Sigmoid colon (tissue), 4 donors: ENCODE results near the gene SLC44A5.

Source experiments
- CTCF ChIP-seq, 4 experiments: fragments of 450-650 bp in 3 of 4; fragments of 200-600 bp in 1 of 4; IDR thresholded peaks; one replicate each; pipeline ENCODE4 v1.5.1; 2016 to 2019; ENCODE audit warnings: antibody characterized with exemption in 4 of 4, mild to moderate bottlenecking in 3 of 4, moderate library complexity in 2 of 4
- EP300 ChIP-seq, 4 donors: sonication (generic); formaldehyde crosslinking; IDR thresholded peaks; one replicate each; pipeline ENCODE4 v1.6.1; 2017; ENCODE audit warnings: antibody characterized with exemption in 4 of 4
- POLR2A ChIP-seq, 2 donors: fragments of 450-650 bp; IDR thresholded peaks; one replicate each; pipeline ENCODE4 v1.6.1; 2016; ENCODE audit warnings: antibody characterized with exemption in 2 of 2, mild to moderate bottlenecking in 2 of 2, moderate library complexity in 2 of 2
- POLR2AphosphoS5 ChIP-seq, 4 donors: sonication (generic); formaldehyde crosslinking; IDR thresholded peaks; one replicate each; pipeline ENCODE4 v1.6.1; 2017; ENCODE audit warnings: antibody characterized with exemption in 4 of 4

- TF ChIP-seq EP300 (IDR thresholded peaks at IDR 0.05) (no peak), POLR2A (IDR thresholded peaks at IDR 0.05) (no peak), CTCF (IDR thresholded peaks at IDR 0.05) (no peak), POLR2AphosphoS5 (IDR thresholded peaks at IDR 0.05) (no peak)
Measured at GRCh38 chr1:75521658-75522057, 89.3 kb downstream of the SLC44A5 start.
